ENCODE measurements around the gene SLC6A11.

- no peak for TF ChIP-seq CTCF (IDR thresholded peaks at IDR 0.05)
- no peak for TF ChIP-seq POLR2A (IDR thresholded peaks at IDR 0.05)
Measured at GRCh38 chr3:10887015-10887414, 71.0 kb downstream of the SLC6A11 start.
